Cerebellar nuclear complex (tissue), 1 donor: ENCODE measurements around the gene DHRS7B.
"Not testable (repeated sequence)": the region's sequence is repeated elsewhere in the genome, so short reads cannot be mapped to it uniquely, and the experiment has no call there.

ENCODE experiments used
- DNase-seq, 2 experiments: peaks; one replicate each; lab custom pipeline; 2025; lab: John Stamatoyannopoulos, UW

DHRS7B gene

DNA sequence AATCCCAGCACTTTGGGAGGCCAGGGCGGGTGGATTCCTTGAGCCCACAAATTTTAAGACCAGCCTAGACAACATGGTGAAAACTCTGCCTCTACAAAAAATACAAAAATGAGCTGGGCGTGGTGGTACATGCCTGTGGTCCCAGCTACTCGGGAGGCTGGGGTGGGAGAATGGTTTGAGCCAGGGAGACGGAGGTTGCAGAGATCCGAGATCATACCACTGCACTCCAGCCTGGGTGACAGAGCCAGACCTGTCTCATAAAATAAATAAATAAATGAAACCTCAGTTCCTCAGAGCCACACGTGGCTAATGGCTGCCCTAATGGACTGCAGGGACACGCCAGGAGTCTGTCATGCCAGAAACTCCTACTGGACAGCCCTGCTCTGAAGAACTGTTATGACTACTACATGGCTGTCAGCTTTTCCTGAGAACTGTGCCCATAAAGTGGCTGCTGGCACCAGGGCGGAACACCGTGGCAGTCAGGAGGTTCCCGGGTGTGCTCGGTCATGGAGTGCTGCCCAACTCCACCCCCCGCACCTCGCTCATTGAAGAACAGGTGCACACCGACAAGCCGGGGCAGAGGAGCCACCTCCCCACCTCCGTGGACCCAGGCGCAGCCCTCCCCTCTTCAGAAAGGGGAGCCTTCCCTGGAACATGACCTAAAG lies 82.9 kb downstream of the DHRS7B start:
- DNase-seq, result no peak

GRCh38 chr17:21210411-21211076 lies 83.8 kb downstream of the DHRS7B start:
- no peak for DNase-seq

GRCh38 chr17:21211825-21212479 lies 85.2 kb downstream of the DHRS7B start:
- no peak for DNase-seq

DNA sequence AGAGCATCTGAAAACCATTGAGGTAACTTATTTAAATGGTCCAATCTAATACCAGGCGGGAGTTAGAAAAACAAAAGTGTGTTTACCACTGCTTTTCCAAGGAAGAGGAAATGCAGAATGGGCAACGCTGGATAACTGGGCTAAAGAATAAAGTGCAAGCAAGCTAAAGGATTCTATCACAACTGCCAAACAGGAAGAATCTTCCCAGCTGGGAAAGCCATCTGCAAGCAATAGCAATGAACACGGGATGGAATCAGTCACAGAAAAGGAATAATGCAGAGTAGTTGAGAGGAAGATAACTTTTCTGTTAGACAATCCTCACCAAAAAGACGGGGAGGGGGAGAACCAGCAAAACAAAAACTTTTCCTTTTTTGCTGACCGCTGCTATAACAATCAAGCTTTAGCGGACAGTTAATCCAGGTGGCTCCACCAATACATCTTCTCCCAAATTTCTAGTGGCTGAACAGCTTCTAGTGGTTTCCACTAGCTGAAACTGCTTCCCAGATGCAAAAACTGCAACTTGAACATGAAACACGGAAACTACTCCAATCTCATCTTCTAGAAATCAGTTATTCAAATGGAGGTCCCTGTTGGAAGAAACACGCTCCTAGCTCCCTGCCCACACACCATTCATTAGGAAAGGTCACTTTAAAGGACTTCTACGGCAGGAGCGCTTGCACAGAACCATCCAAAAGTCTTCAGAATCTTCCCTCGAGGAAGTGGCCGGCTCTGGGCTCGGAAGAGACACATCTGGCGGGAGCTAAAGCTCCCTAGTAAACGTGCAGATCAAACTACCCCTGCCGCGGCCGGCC lies 86.3 kb downstream of the DHRS7B start:
- DNase-seq, result no peak

DNA sequence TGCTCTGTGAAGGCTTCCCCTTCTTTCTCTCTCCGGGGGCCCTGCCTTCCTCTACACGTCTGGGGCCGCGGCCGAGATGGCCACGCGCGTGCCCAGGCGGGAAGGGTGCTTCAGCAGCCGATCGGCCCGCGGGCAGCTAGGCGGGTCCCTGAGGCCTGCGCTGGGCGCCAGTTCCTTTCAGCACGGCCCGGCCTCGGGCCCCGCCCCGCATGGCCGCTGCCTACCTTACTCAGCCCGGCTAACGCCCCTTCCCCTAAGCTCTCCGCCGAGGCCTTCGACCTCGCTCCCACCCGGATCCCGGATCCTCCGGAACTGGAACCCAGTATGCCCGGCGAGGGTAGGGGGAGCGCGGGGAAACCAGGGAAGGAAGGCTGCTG lies 86.9 kb downstream of the DHRS7B start:
- no peak for DNase-seq

DNA sequence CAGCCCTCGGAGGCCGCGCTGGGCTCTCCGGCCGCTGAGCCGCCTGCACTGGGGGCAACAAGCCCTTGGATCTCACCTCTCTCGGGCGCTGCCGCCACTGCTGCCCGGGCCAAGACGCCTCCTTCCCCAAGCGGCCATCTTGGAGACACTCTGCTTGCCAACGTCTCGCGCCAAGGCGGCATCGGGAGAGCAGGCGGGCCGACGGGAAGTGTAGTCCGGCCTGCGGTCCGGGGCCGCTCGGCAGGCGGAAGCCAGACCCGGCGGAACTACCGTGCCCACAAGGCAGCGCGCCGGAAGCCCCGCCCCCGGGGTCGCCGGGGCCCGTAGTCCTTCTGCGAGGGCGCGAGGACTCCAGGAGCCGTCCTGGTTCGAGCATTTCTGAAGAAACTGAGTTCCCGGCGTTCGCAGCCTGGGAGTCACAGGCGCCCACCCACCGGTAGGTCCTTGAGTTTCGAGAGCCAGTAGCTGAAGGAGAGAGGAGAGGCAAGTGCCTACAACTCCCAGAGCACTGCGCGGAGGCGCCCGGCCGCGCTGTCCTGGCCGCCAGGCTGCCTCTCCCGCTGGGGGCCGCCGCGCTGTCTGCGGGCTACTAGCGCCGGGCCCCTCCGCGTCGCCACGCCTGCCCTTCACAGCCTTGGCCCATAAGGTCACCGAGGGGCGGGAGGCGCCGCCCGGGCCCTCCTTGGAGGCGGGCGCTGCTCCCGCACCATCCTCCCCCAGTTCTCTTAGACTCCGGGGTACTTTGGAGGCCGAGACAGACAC lies 87.4 kb downstream of the DHRS7B start, which contains the start of gene TMEM11:
TSS of gene TMEM11 (minus strand) at position 147 of the 762 bp plus-strand sequence. CDS start at position 138, 9 bp downstream.
- peak; percentile 55 to 79 for DNase-seq

DNA sequence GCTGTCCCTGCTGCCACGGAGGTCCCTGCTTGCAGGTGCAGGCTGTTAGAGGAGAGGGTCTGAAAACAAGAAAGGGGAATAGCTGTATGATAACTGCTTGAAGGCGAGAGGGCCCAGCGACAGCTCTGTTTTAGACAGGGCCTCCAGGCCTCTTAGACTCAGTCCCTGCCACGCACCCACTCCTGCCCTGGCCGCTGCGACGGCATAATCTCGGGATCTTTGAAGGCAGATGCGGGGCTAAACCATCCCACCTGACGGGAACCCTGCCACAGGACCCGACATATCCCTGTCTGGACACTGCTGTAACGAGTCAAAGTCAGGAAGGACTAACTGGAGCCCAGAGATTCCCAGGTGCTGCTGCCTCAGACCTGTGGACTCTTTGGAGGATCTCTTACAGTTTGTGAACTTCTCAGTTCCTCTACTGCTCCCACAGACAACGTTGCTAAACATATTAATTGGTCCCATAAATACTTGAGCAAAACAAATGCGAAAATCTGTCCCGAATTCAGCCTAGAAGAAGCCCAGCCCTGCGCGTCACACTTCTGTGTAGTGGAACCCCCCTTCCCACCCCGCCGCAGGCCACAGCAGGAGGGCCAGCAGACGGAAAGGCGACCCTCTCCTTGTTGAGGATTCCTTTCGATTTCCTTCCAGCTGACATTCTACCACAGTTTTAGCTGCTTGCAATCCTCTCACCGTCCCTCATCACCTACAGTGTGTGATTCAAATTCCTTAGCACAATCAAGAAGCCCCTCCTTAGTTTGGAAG lies 88.2 kb downstream of the DHRS7B start:
- DNase-seq, result no peak

GRCh38 chr17:21215935-21216334 lies 89.2 kb downstream of the DHRS7B start:
- DNase-seq, result no peak

DNA sequence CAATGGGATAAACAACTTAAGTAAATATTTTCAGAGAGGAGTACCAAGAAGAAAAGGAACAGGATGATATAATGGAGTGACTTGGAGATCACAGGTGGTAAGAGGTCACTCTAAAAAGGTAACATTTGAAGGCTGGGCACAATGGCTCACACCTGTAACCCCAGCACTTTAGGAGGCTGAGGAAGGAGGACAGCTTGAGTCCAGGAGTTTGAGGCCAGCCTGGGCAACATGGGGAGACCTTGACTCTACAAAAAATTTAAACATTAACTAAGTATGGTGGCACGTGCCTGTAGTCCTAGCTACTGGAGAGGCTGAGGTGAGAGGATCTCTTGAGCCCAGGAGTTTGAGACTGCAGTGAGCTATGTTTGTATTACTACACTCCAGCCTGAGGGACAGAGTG lies 90.6 kb downstream of the DHRS7B start:
- no peak for DNase-seq

DNA sequence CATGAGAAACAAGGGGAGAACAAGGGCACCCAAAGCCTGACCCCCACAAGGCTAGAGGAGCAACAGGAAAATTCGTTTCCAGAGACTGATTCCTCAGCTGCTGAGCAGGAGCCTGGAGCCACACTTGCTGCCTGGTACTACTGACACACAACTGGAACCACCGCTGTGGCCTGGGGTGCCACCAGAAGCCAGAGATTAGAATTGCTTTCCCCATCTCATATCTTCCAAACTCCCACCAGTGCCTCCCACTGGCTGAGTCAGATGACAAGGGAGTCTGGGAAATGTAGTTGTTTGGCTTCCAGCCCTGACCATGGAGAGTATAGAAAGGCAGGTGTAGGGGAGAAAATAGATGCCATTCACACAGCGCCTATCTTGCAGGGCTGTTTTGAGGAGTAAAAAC lies 91.3 kb downstream of the DHRS7B start:
- no peak for DNase-seq

- DNase-seq, result no peak
Measured at GRCh38 chr17:21218831-21219380, 92.1 kb downstream of the DHRS7B start.

DNA sequence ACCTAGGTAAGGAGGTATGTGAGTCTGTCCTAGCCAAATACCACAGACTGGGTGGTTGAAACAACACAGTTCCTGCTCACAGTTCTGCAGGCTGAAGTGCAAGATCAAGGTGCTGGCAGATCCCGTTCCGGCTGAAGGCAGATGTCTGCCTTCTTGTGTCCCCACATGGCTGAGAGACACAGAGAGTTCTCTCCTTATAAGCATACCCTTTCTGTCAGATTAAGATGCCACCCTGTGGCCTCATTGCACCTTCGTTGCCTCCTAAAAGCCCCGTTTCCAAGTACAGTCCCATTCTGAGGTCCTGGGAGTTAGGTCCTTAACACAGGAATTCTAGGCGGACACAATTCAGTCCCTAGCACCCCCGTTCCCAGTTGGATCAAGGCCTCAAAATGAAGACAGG lies 96.3 kb downstream of the DHRS7B start:
- DNase-seq, result no peak

DNA sequence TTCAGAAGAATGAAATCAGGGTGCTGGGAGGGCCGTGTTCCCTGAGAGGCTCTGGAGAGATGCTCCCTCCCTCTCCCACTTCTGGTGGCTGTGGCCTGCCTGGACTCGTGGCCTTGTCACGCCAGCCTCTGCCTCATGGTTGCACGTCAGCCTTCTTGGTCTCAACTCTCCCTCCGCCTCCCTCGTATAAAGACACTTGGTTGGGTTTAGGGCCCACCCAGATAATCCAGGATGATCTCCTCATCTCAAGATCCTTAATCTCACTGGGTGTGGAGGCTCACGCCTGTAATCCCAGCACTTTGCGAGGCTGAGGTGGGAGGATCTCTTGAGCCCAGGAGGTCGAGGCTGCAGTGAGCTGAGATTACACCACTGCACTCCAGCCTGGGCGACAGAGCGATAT lies 100.5 kb downstream of the DHRS7B start:
- DNase-seq, result not testable (repeated sequence)

DNA sequence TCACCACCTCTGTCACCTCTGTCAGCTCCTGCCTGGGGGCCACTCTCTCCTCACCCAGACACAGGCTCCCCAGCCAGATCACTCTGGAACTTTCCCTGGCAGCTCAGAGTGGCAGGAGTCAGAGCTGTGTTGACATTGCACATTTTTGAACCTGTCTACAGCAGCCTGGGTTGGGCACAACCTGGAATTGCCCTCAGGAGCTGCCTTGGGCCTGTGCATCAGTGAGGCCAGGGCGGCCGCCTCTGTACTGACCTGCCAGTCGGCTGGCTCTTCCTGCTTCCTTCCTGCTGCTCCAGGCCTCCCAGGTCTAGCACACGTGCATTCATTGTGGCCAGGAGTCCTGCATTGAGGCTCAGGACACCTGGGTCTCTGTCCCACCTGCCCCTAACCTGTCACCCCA lies 101.3 kb downstream of the DHRS7B start:
- no peak for DNase-seq

DNA sequence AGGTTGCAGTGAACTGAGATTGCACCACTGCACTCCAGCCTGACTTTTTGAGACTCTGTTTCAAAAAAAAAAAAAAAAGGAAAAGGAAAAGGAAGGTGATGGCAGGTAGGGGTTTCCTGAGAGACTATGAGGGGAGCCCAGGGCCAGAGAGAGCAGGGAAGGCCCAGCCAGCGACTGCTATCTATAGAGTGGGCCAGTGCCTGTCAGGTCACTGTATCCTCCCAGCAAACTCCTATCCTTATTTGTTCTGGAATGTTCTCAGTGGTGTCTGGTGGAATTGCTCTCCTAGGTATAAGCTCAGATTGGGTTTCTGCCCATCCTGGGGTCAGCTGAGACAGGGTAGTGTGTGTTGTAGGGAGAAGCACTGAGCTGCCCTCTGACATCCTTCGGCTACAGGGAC lies 102.1 kb downstream of the DHRS7B start:
- DNase-seq, result no peak

DNA sequence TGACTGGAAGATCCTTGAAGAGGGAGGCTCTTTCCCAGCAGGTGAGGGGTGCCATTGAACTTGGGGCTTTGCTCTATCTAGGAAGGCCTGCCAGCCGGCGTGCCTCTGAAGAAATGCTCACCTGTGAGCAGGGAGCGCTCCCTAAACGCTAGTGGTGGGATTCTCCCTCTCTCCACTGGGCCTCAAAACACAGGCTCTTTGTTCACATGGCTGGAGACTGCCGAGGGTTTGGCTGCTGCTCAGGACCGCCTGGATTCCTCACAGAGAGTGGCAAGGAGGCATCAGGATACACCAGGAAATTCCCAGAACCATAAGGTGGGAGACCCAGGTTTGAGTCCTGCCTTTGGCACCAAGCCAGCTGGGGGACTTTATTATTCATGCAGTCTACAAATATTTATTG lies 104.8 kb downstream of the DHRS7B start:
- DNase-seq, result no peak

- DNase-seq, result no peak
Measured at GRCh38 chr17:21232033-21232749, 105.4 kb downstream of the DHRS7B start.

DNA sequence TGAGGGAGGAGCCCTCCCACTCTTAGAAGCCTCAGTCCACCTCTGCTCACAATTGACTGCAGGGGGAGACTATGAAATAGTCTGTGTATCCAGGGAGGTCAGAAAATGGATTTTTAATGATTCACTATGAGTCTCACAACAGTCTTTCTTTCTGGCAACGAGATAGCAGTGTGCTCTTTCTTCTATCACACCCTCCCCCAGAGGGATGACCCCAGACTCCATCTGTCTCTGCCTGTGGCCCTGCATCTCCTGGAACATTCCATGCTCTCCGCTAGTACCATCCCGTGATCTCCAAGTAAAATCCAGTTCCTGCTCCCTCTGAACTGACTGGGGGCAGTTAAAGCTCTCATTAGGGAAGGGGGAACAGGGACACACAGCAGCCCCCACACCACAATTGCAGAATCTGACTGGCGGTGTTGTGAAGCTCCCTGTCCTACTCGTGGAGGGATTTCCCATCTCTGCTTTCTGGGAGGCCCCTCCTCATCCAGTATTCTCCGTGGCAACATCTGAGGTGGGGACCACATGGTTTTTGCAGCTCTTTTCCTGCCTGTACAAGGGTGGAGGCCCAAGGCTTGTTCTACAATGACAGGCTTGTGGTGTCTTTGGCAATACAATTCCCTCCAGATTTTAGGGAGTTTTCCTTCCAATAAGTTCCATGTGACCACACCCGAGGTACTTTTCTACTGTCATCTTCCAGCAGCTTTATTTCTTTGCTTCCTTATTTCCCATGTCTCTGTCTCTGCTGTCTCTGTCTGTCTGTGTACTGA lies 107.0 kb downstream of the DHRS7B start:
- DNase-seq, result no peak

GRCh38 chr17:21235921-21236320 lies 109.2 kb downstream of the DHRS7B start:
- no peak for DNase-seq
